WTC11 (cell line): Measurements from ENCODE around the gene PTPN4.

Source experiments
- CREB1 ChIP-seq: sonication (generic); formaldehyde crosslinking; IDR thresholded peaks from 2 replicates; pipeline ENCODE4 v1.8.0; 2023; ENCODE audit warnings: mild to moderate bottlenecking, missing genetic modification reagents
- CTCF ChIP-seq: fragments of 200-600 bp; IDR thresholded peaks from 2 replicates; pipeline ENCODE4 v1.8.0; 2022; ENCODE audit warnings: antibody characterized with exemption
- ETV6 ChIP-seq: sonication (generic); formaldehyde crosslinking; IDR thresholded peaks from 2 replicates; pipeline ENCODE4 v1.8.1; 2022; ENCODE audit warnings: mild to moderate bottlenecking, missing genetic modification reagents
- JUN ChIP-seq: sonication (generic); formaldehyde crosslinking; IDR thresholded peaks from 2 replicates; pipeline ENCODE4 v1.8.0; 2023; ENCODE audit warnings: mild to moderate bottlenecking, missing genetic modification reagents
- NFYB ChIP-seq: sonication (generic); formaldehyde crosslinking; conservative IDR thresholded peaks from 2 replicates; pipeline ENCODE4 v1.8.0; 2022; ENCODE audit warnings: low read depth, missing genetic modification reagents
- STAT6 ChIP-seq: sonication (generic); formaldehyde crosslinking; conservative IDR thresholded peaks from 2 replicates; pipeline ENCODE4 v1.8.1; 2023; ENCODE audit warnings: mild to moderate bottlenecking, low read depth, missing genetic modification reagents, moderate library complexity
- TEAD1 ChIP-seq: sonication (generic); formaldehyde crosslinking; IDR thresholded peaks from 2 replicates; pipeline ENCODE4 v1.8.0; 2022; ENCODE audit warnings: mild to moderate bottlenecking, missing genetic modification reagents
- USF1 ChIP-seq: sonication (generic); formaldehyde crosslinking; IDR thresholded peaks from 2 replicates; pipeline ENCODE4 v1.8.0; 2022; ENCODE audit warnings: mild to moderate bottlenecking, missing genetic modification reagents
- ZNF121 ChIP-seq: sonication (generic); formaldehyde crosslinking; IDR thresholded peaks from 2 replicates; pipeline ENCODE4 v1.8.0; 2023; ENCODE audit warnings: missing genetic modification reagents
- ZNF138 ChIP-seq: sonication (generic); formaldehyde crosslinking; conservative IDR thresholded peaks from 2 replicates; pipeline ENCODE4 v1.8.1; 2022; ENCODE audit warnings: mild to moderate bottlenecking, moderate library complexity, missing genetic modification reagents

GRCh38 chr2:119879502-119879901, 119.8 kb downstream of the PTPN4 start:
- TF ChIP-seq CREB1 (CRISPR knock-in tag): no peak
- no peak for TF ChIP-seq ZNF138 (CRISPR knock-in tag)
- TF ChIP-seq ETV6 (CRISPR knock-in tag): no peak
- TF ChIP-seq CTCF: no peak
- TF ChIP-seq NFYB (CRISPR knock-in tag): no peak
- no peak for TF ChIP-seq USF1 (CRISPR knock-in tag)
- TF ChIP-seq STAT6: no peak
- TF ChIP-seq TEAD1 (CRISPR knock-in tag): no peak
- TF ChIP-seq JUN (CRISPR knock-in tag): no peak
- no peak for TF ChIP-seq ZNF121 (CRISPR knock-in tag)
